Upper lobe of right lung (tissue), 1 donor: Measurements from ENCODE around the gene NAP1L1. TPM values are rescaled to one million over a fixed set of nuclear protein-coding genes. Genes with fewer than 3 reads are reported as not detected.

Source experiments
- ATAC-seq: fragments of 200-7000 bp; cut with Tn5 transposase; one replicate; pipeline ENCODE4 v1.9.1; 2020; ENCODE audit warnings: mild to moderate bottlenecking, moderate library complexity
- DNase-seq: peaks from one replicate; pipeline ENCODE4 v3.0.0-alpha.2; 2020
- H3K27ac ChIP-seq: fragments of 200-600 bp; one replicate; pipeline ENCODE4 v1.8.0; 2022
- H3K27me3 ChIP-seq: fragments of 200-600 bp; one replicate; pipeline ENCODE4 v1.8.0; 2022; ENCODE audit warnings: mild to moderate bottlenecking
- H3K36me3 ChIP-seq: fragments of 200-600 bp; one replicate; pipeline ENCODE4 v1.8.0; 2022
- H3K4me1 ChIP-seq: fragments of 200-600 bp; one replicate; pipeline ENCODE4 v1.8.0; 2022
- H3K4me3 ChIP-seq: fragments of 200-600 bp; one replicate; pipeline ENCODE4 v1.8.0; 2022; ENCODE audit warnings: mild to moderate bottlenecking
- H3K9me3 ChIP-seq: fragments of 200-600 bp; one replicate; pipeline ENCODE4 v1.8.0; 2022
- CTCF ChIP-seq: fragments of 200-600 bp; IDR thresholded peaks from one replicate; pipeline ENCODE4 v1.8.0; 2022; ENCODE audit warnings: antibody characterized with exemption
- intact Hi-C: fragments of 100-400 bp; cut with DNase I; formaldehyde crosslinking; loops from one replicate; pipeline ENCODE4 v1.11.0; 2022
- total RNA-seq: library from RNA; stranded (reverse); fragmentation: NEBNext Ultra II Directional; extraction: Animal tissue kit (Norgen Biotek cat#: 25700); gene quantifications from one replicate; pipeline ENCODE4 v1.2.1, GENCODE V29; 2021
- donor health status: DM: no; HTN: yes; CAD: no; lungs with severe emphysema.

NAP1L1 gene
- total RNA-seq, 1 donor from 2014 or later, result 500 TPM

GRCh38 chr12:76047060-76047459 is 37.4 kb downstream of the NAP1L1 start:
- TF ChIP-seq CTCF, result no peak
- Histone ChIP-seq H3K36me3 (peaks cover 71% of the 10 kb centered on the region), H3K4me3 (no peak overlapping the region), H3K27me3 (no peaks in the 10 kb centered on the region), H3K4me1 (no peaks in the 10 kb centered on the region), H3K9me3 (no peaks in the 10 kb centered on the region), H3K27ac (no peak overlapping the region)
- intact Hi-C loops, result no loop called here
- ATAC-seq, result no peak
- DNase-seq, result no peak

GRCh38 chr12:76043377-76043776 is 41.1 kb downstream of the NAP1L1 start:
- Histone ChIP-seq H3K4me3 (no peak overlapping the region), H3K4me1 (no peaks in the 10 kb centered on the region), H3K27ac (no peak overlapping the region), H3K9me3 (no peaks in the 10 kb centered on the region), H3K27me3 (no peaks in the 10 kb centered on the region), H3K36me3 (peaks cover 34% of the 10 kb centered on the region)
- DNase-seq (no peak), ATAC-seq (no peak)
- intact Hi-C loops, result no loop called here
- TF ChIP-seq CTCF, result no peak

GRCh38 chr12:76042147-76042546 is 42.3 kb downstream of the NAP1L1 start:
- H3K27ac ChIP-seq, result no peak overlapping the region
- H3K36me3 ChIP-seq, result peaks cover 22% of the 10 kb centered on the region
- intact Hi-C loops, result no loop called here
- H3K4me1 ChIP-seq, result no peaks in the 10 kb centered on the region
- DNase-seq (no peak), ATAC-seq (no peak)
- no peaks in the 10 kb centered on the region for H3K9me3 ChIP-seq
- no peaks in the 10 kb centered on the region for H3K27me3 ChIP-seq
- no peak for TF ChIP-seq CTCF
- no peak overlapping the region for H3K4me3 ChIP-seq

GRCh38 chr12:76041406-76041805 is 43.1 kb downstream of the NAP1L1 start:
- intact Hi-C loops, result no loop called here
- H3K4me1 ChIP-seq, result no peaks in the 10 kb centered on the region
- no peaks in the 10 kb centered on the region for H3K27me3 ChIP-seq
- no peak overlapping the region for H3K27ac ChIP-seq
- ATAC-seq (peak; percentile 42), DNase-seq (no peak)
- no peaks in the 10 kb centered on the region for H3K9me3 ChIP-seq
- peaks cover 22% of the 10 kb centered on the region for H3K36me3 ChIP-seq
- no peak overlapping the region for H3K4me3 ChIP-seq
- TF ChIP-seq CTCF, result no peak

- Histone ChIP-seq H3K27me3 (no peaks in the 10 kb centered on the region), H3K9me3 (no peaks in the 10 kb centered on the region), H3K27ac (no peak overlapping the region), H3K36me3 (peaks cover 22% of the 10 kb centered on the region), H3K4me1 (no peaks in the 10 kb centered on the region), H3K4me3 (no peak overlapping the region)
- peak; percentile 16 for DNase-seq
- ATAC-seq, result no peak
- TF ChIP-seq CTCF, result no peak
- intact Hi-C loops, result no loop called here
Observed at GRCh38 chr12:76040461-76040860, 44.0 kb downstream of the NAP1L1 start.

GRCh38 chr12:76038176-76038575 is 46.3 kb downstream of the NAP1L1 start:
- DNase-seq, result no peak
- intact Hi-C loops, result loop anchor here (10.0 kb wide), 1 partner anchor 513 kb away; no protein-coding TSS in a partner anchor
- Histone ChIP-seq H3K27me3 (no peaks in the 10 kb centered on the region), H3K36me3 (peaks cover 6% of the 10 kb centered on the region), H3K4me3 (no peak overlapping the region), H3K27ac (no peak overlapping the region), H3K9me3 (no peaks in the 10 kb centered on the region), H3K4me1 (no peaks in the 10 kb centered on the region)
- ATAC-seq, result no peak
- no peak for TF ChIP-seq CTCF
